ENCODE data around the gene NTM. TPM values are rescaled to one million over a fixed set of nuclear protein-coding genes. Genes with fewer than 3 reads are reported as not detected.

NTM gene
- total and polyA plus RNA-seq, 2 donors (not counting 3 experiments of a cell fraction or from before 2014, with no cell fraction given), result 1.00 to 1.1 TPM

DNA sequence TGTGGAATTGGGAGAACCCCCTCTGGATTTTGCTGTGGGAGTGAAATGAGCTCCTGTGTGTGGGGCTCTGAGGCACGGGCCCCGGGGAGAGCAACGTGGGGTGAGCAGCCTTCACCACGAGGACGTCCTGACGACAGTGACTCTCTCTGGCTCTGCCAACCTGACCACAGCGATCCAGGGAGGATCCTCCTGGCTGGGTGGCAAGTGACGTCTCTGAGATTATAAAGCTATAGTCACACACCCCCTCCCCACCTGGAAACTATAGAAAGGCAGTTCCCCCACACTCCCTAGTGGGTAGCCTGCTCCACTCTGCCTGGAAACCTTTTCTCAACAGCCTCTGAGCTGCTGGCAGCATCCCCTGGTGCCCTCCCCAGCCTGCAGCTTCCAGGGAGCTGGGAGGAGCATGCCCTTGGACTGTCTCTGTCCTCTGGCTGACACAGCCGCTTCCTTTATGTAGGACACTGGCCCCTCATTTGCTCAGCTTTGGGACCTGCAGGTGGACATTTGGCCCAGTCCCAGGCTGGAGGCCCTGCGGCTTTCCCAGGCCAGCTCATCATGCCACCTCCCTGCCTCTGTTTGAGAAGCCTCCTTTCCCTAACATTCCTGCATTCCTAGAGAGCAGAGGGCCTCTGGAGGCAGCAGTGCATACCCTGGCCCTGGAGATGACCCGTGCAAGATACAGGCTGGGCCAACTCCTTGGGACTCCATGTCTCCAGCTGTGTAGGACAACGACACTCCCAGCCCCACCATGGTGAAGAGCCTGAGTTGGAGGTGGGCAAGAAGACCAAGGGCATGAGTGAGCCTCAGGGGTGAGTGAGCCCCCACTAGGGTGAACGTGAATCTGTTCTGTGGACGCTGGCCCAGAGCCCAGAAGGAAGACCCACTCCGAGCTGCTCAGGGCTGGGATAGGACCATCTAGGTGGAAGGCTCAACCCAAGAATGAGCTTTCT is 314.0 kb downstream of the NTM start:
- CTCF ChIA-PET, result interaction anchor here (1.7 to 3.3 kb wide), 5 partner anchors 10 to 1257 kb away, joined by 6 to 24 read pairs (median 10); no protein-coding TSS in a partner anchor

More for the DNA sequence above, 314.0 kb downstream of the NTM start:
- no peak overlapping the region for H3K4me2 ChIP-seq (ENCODE audit: insufficient read depth, low read length)
- POLR2A ChIA-PET, result no interaction called here
- H3K9me1 ChIP-seq (replicated peaks; ENCODE audit: control insufficient read depth, extremely low read depth, insufficient read depth, low read length), result no peaks in the 10 kb centered on the region
- no peak overlapping the region for H3K4me3 ChIP-seq (replicated peaks in 1 of 3; ENCODE audit: insufficient read depth in 1 of 3, low read depth in 1 of 3, low read length in 3 of 3)
- no peak overlapping the region for H3K9ac ChIP-seq (replicated peaks; ENCODE audit: extremely low read depth, insufficient read depth, low read length)
- no peak overlapping the region for H2AFZ ChIP-seq (ENCODE audit: low read depth, low read length)
- intact Hi-C loops (cut with micrococcal nuclease), result no loop called here
- H4K20me1 ChIP-seq (replicated peaks; ENCODE audit: control insufficient read depth, extremely low read depth, insufficient read depth, low read length), result no peaks in the 10 kb centered on the region
- H3K4me1 ChIP-seq (ENCODE audit: control insufficient read depth, extremely low read depth, insufficient read depth, low read length), result no peaks in the 10 kb centered on the region
- BruUV-seq (replicated peaks), result no TSS peak
- TF ChIP-seq JUN (IDR thresholded peaks at IDR 0.05; ENCODE audit: borderline replicate concordance, insufficient read depth, insufficient read length, low read depth) (no peak), CTCF (IDR thresholded peaks at IDR 0.05; ENCODE audit: extremely low read depth in 1 of 2, insufficient read depth in 1 of 2, low read depth in 1 of 2, low read length in 2 of 2) (no peak), GATA2 (IDR thresholded peaks at IDR 0.05; ENCODE audit: insufficient read depth, insufficient read length, low read depth, low read length) (no peak), MYC (IDR thresholded peaks at IDR 0.05; ENCODE audit: low read depth, low read length) (no peak), POLR2AphosphoS5 (IDR thresholded peaks at IDR 0.05; ENCODE audit: insufficient read depth, low read depth, low read length) (no peak), FOS (IDR thresholded peaks at IDR 0.05; ENCODE audit: borderline replicate concordance, insufficient read depth, low read length) (no peak), POLR2A (IDR thresholded peaks at IDR 0.05; ENCODE audit: low read depth, low read length) (no peak), EZH2 (IDR thresholded peaks at IDR 0.05; ENCODE audit: borderline replicate concordance, low read depth, low read length, severe bottlenecking) (no peak)
- TF ChIP-seq, protein P1, sequence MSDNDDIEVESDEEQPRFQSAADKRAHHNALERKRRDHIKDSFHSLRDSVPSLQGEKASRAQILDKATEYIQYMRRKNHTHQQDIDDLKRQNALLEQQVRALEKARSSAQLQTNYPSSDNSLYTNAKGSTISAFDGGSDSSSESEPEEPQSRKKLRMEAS (IDR thresholded peaks at IDR 0.05; ENCODE audit: insufficient read depth, insufficient read length), result no peak
- dilution Hi-C loops (cut with MboI; ENCODE audit: extremely low pct_ligation_motif_present, low sequenced_read_pairs), result no loop called here
- no peak for FAIRE-seq
- no peaks in the 10 kb centered on the region for H3K36me3 ChIP-seq (ENCODE audit: control insufficient read depth in 2 of 2, extremely low read depth in 1 of 2, insufficient read depth in 2 of 2, low read length in 2 of 2)
- DNase-seq (ENCODE audit: low read depth, low spot score), result no peak
- no peaks in the 10 kb centered on the region for H3K9me3 ChIP-seq (replicated peaks; ENCODE audit: control insufficient read depth, insufficient read depth, low read length)
- H3K27me3 ChIP-seq (ENCODE audit: control insufficient read depth in 2 of 2, insufficient read depth in 2 of 2, low read length in 2 of 2), result no peaks in the 10 kb centered on the region
- H3K79me2 ChIP-seq (ENCODE audit: control insufficient read depth, insufficient read depth, low read length), result no peaks in the 10 kb centered on the region
- no peak overlapping the region for H3K27ac ChIP-seq (ENCODE audit: insufficient read depth, low read depth, low read length)

All from endothelial cell of umbilical vein (primary cell).